ENCODE measurements around the gene N4BP2L2. TPM values are rescaled to one million over a fixed set of nuclear protein-coding genes. Genes with fewer than 3 reads are reported as not detected.

Gene N4BP2L2
- polyA plus RNA-seq, 5 donors, result 142 to 294 (median 256) TPM

- DNase-seq, result no peak
These were observed 2.8 kb downstream of the N4BP2L2 start for GRCh38 chr13:32535748-32536147.

DNA sequence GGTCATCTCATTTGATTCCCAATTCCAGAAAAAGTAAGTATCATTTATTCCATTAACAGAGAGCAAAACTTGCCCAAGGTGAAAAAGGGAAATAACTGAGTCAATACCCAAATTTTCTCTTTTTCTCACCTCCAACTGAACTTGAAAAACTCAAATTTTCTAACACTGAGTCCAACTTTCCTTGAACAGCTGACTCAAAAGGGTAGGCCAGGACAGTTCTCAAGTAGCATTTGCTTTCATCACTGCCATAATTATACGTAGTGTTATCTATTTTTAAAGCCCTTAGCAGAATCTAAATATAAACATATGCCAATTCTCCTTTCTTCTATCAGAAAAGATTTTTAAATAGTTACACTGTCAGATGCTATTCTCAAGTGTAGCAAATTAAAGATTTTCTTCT lies 3.5 kb downstream of the N4BP2L2 start:
- no peak for DNase-seq

DNA sequence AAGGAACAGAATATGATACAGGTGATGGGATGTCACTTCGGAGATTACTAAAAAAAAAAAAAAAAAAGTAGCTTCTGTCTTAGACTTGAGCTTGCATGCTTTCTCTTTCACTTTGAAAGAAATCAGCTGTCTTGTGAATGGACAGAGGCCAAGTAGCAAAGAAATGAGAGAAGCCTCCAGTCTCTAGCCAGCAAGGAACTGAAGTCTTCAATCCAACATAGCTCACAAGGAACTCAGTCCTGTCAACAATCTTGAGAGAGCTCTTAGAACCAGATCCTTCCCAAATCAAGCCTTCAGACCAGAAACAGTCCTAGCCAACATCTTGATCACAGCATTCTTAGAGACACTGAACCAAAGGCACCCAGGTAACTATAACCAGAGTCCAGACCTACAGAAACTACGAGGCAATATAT lies 7.7 kb downstream of the N4BP2L2 start:
- DNase-seq, result peak; percentile 55 to 71

DNA sequence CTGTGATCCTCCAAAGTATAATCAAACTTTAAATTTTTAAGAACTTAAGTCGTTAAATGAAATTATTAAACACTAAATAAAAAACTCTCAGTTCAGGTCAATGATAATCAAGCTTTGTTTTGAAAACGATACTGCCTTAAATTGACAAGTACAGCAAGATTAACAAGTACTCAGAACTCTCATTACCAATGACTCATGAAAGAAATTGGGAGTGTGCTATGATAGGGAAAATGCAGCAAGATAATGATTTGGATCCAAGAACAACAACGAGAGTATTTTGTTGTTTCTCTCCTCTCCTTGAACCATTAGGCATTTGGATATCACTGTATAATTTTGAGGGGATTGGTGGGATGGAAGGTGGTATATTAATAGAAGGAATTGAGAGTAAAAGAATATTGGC lies 10.2 kb downstream of the N4BP2L2 start:
- DNase-seq, result no peak

- DNase-seq, result no peak
These were observed 11.4 kb downstream of the N4BP2L2 start for GRCh38 chr13:32527151-32527550.

GRCh38 chr13:32525766-32526165 lies 12.8 kb downstream of the N4BP2L2 start:
- no peak for DNase-seq

DNA sequence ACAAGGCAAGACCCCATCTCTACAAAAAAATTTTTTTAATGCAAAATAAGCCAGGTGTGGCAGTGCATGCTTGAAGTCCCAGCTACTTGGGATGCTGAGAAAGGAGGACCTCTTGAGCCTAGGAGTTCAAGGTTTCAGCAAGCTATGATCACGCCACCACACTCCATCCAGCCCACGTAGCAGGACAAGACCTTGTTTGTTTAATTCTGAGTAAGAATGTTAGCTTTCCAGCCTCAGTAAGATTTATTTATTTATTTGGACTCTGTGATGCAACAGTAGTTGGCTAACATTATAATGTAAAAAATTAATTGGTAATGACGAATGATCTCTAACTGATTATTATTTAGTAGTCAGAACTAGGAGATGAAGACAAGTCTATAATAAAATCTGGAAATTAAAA lies 23.3 kb downstream of the N4BP2L2 start:
- DNase-seq, result no peak

- no peak for DNase-seq
These were observed 27.1 kb downstream of the N4BP2L2 start for GRCh38 chr13:32511482-32511881.

DNA sequence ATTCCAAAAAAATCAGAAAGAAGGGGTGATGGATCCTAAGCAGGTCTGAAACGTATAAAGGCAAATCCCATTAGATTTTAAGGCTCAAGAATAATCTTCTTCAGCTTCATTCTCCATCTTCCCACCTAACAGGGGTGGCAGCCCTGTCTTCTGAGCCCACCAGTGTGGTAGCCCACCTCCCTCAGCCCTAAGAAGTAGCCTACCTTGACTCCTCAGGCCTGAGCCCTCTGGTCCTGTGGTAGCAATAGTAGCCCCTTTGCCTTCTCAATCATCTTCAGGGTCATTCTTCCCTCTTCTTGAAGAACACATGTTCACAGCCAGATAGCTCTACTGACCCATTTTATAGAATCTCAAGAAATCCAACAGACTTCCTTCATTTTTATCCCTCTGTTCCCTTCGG lies 33.7 kb downstream of the N4BP2L2 start:
- no peak for DNase-seq

DNA sequence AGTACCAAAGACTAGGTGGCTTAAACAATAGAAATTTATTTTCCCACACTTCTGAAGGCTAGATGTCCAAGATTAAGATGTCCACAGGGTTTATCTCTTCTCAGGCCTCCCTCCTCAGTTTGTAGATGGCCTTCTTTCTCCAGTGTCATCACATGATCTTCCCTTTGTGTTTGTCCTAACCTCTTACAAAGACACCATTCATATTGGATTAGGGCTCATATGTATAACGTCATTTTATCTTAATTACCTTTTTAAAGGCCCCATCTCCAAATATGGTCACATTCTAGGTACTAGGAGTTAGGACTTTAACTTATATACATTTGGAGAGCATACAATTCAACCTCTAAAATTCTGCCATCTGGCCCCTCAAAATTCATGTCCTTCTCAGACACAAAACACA lies 34.3 kb downstream of the N4BP2L2 start:
- no peak for DNase-seq

GRCh38 chr13:32503727-32504126 lies 34.9 kb downstream of the N4BP2L2 start:
- no peak for DNase-seq

DNA sequence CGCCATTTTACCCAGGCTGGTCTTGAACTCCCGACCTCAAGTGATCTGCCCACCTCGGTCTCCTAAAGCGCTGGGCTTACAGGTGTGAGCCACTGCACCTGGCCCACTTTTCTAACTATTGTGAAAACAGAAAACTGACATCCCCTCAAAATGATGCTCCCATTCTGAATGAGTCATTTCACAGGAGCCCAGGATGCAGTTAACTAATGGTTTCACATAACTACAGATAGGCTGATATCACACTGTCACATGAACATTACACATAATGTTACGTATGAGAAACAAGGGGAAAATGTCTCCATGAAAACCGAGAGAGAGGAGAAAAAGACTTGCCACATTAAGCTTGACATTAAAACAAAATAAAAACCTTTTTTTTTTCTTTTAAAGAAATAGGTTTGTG lies 37.5 kb downstream of the N4BP2L2 start:
- DNase-seq, result no peak

DNA sequence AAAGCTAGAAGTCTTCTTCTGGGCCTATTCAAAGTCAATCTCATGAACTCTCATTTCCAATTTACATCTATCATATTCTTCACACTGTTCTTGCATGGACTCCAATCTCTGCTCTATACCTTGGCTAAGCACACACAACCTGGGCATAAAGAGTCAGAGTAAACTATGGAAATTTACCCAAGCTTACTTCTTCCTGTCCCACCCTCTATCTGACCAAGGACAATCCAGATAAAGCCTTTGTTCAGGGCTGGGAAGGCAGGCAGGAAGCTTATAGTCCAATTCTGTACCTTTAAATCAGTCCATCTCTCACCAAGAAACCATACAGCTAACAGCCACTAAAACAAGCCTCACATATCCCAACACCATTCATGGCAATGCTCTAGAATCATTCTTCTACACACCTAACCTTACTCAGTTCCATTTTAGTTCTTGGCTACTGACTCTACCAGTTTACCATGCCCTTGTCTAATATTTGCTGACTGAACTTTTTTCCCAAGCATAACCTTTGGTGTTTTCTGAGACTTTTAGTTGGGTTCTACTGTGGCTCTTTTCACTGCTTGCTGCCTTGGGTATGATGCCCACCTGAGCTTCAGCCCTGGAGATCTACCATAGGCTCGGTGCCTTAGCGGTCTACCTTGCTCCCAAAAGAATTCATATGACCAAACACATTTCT lies 38.9 kb downstream of the N4BP2L2 start:
- DNase-seq, result no peak

- no peak for DNase-seq
These were observed 41.0 kb downstream of the N4BP2L2 start for GRCh38 chr13:32497589-32497988.

GRCh38 chr13:32496599-32497160 lies 41.9 kb downstream of the N4BP2L2 start:
- no peak for DNase-seq

DNA sequence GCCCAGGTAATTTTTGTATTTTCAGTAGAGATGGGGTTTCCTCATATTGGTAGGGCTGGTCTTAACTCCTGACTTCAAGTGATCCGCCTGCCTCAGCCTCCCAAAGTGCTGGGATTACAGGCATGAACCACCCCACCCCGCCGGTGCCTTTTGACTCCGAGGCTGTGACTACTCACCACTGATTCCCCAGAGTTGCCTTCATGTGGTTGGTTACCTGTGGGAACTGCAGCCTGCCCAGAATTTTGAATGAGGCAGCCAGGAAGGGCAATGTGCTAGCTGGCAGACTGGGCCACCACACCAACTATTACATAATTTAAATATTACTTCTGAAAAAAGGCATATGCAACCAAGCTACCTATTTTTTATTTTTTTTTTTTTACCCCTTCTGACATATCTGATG lies 42.8 kb downstream of the N4BP2L2 start:
- no peak for DNase-seq

GRCh38 chr13:32495429-32495828 lies 43.2 kb downstream of the N4BP2L2 start:
- no peak for DNase-seq

- no peak for DNase-seq
These were observed 47.6 kb downstream of the N4BP2L2 start for GRCh38 chr13:32491028-32491427.

- DNase-seq, result no peak
These were observed 61.7 kb downstream of the N4BP2L2 start for GRCh38 chr13:32476892-32477291.

DNA sequence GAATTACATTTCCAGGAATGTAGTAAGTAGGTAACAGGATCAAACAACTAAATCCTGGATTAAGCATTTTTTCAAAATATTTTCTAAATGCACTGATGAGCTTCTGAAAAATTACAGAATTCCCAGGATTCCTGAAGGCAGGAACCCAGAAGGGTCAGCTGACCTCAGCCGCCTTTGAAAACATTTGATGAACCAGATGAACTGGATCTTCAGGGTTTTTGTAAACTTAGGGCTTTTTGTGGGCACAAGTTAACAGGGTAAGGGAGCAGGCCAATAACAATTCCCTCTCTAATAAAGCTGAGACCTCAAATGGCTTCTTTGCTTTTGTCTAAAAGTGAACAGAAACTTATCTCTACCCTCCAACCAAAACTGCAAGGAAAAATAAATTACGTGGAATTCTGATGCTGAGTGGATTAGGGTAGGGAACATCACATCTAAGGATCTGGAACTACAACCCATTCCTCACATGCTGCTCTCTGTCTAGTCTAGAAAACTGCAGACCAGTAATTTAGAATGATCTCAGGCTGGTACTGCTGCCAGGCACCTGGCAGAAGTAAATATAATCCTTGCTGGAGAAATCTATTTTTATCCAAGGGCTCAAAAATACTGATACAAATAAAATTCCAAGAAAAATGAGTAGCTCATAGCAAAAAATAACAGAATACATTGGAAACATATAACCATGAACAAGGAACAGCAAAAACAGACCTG lies 62.4 kb downstream of the N4BP2L2 start:
- DNase-seq, result no peak

GRCh38 chr13:32474999-32475792 lies 63.4 kb downstream of the N4BP2L2 start:
- DNase-seq, result no peak

- no peak for DNase-seq
These were observed 64.9 kb downstream of the N4BP2L2 start for GRCh38 chr13:32473650-32474049.
